H9 (cell line): ENCODE results near the gene ERC1. TPM values are rescaled to one million over a fixed set of nuclear protein-coding genes. Genes with fewer than 3 reads are reported as not detected.

Experiments used
- DNase-seq: peaks from one replicate; pipeline ENCODE4 v3.0.0-alpha.2; 2017
- H2AFZ ChIP-seq: one replicate; pipeline ENCODE4 v1.6.1; 2013; ENCODE audit warnings: mild to moderate bottlenecking, low read length, control low read depth, moderate library complexity
- H2AK5ac ChIP-seq: 2 replicates; pipeline ENCODE4 v1.6.1; 2013; ENCODE audit warnings: low read length, control low read depth, mixed read lengths; ENCODE audit not compliant: insufficient read length
- H2BK120ac ChIP-seq: one replicate; pipeline ENCODE4 v1.6.1; 2013; ENCODE audit warnings: low read depth, mild to moderate bottlenecking, low read length, control low read depth, inconsistent platforms; ENCODE audit not compliant: poor library complexity, severe bottlenecking
- H2BK12ac ChIP-seq: 2 replicates; pipeline ENCODE4 v1.6.1; 2013; ENCODE audit warnings: low read length, control low read depth, mixed read lengths, low read depth; ENCODE audit not compliant: insufficient read length
- H2BK15ac ChIP-seq: 2 replicates; pipeline ENCODE4 v1.6.1; 2013; ENCODE audit warnings: low read depth, low read length, control low read depth
- H2BK20ac ChIP-seq: one replicate; pipeline ENCODE4 v1.6.1; 2013; ENCODE audit warnings: low read depth, mild to moderate bottlenecking, low read length, control low read depth, inconsistent platforms; ENCODE audit not compliant: poor library complexity, severe bottlenecking
- H2BK5ac ChIP-seq: 2 replicates; pipeline ENCODE4 v1.6.1; 2013; ENCODE audit warnings: low read length, control low read depth, mixed read lengths; ENCODE audit not compliant: insufficient read length
- H3K14ac ChIP-seq: 2 replicates; pipeline ENCODE4 v1.6.1; 2013; ENCODE audit warnings: low read length, control low read depth; ENCODE audit not compliant: insufficient read depth
- H3K18ac ChIP-seq: 2 replicates; pipeline ENCODE4 v1.6.1; 2013; ENCODE audit warnings: low read depth, mild to moderate bottlenecking, mixed read lengths, low read length, control low read depth; ENCODE audit not compliant: insufficient read length
- H3K23ac ChIP-seq: 2 replicates; pipeline ENCODE4 v1.6.1; 2013; ENCODE audit warnings: low read length, control low read depth, mixed read lengths, low read depth; ENCODE audit not compliant: insufficient read length
- H3K23me2 ChIP-seq: 2 replicates; pipeline ENCODE4 v1.6.1; 2013; ENCODE audit warnings: low read depth, mild to moderate bottlenecking, mixed read lengths, low read length, control low read depth; ENCODE audit not compliant: insufficient read length, poor library complexity, severe bottlenecking
- H3K27ac ChIP-seq: 2 replicates; pipeline ENCODE4 v1.5.1; 2013; ENCODE audit warnings: low read length, control low read depth, mixed read lengths, low read depth; ENCODE audit not compliant: insufficient read length
- H3K27me3 ChIP-seq: 2 replicates; pipeline ENCODE4 v1.6.1; 2013; ENCODE audit warnings: low read length, control low read depth, inconsistent platforms; ENCODE audit not compliant: insufficient read depth
- H3K4ac ChIP-seq: 2 replicates; pipeline ENCODE4 v1.6.1; 2013; ENCODE audit warnings: low read depth, mild to moderate bottlenecking, control low read depth, inconsistent platforms, low read length, moderate library complexity
- H3K4me1 ChIP-seq: 2 replicates; pipeline ENCODE4 v1.6.1; 2013; ENCODE audit warnings: low read length, control low read depth, inconsistent platforms; ENCODE audit not compliant: insufficient read depth
- H3K4me2 ChIP-seq: 2 replicates; pipeline ENCODE4 v1.6.1; 2013; ENCODE audit warnings: low read length, control low read depth, mixed read lengths; ENCODE audit not compliant: insufficient read length, insufficient read depth
- H3K56ac ChIP-seq: 2 replicates; pipeline ENCODE4 v1.6.1; 2013; ENCODE audit warnings: low read depth, mild to moderate bottlenecking, mixed read lengths, low read length, control low read depth; ENCODE audit not compliant: insufficient read length
- H3K79me1 ChIP-seq: 2 replicates; pipeline ENCODE4 v1.6.1; 2013; ENCODE audit warnings: low read depth, mild to moderate bottlenecking, moderate library complexity, low read length, control low read depth, inconsistent platforms; ENCODE audit not compliant: insufficient read depth, poor library complexity, severe bottlenecking
- H3K79me2 ChIP-seq: 2 replicates; pipeline ENCODE4 v1.6.1; 2013; ENCODE audit warnings: low read length, control low read depth, inconsistent platforms; ENCODE audit not compliant: insufficient read depth
- H3K9ac ChIP-seq: 2 replicates; pipeline ENCODE4 v1.6.1; 2013; ENCODE audit warnings: low read length, control low read depth, mixed read lengths; ENCODE audit not compliant: insufficient read length; ENCODE audit errors: extremely low read depth
- H3K9me3 ChIP-seq: one replicate; pipeline ENCODE4 v1.6.1; 2013; ENCODE audit warnings: low read depth, low read length, inconsistent platforms; ENCODE audit not compliant: control insufficient read depth
- H3T11ph ChIP-seq: one replicate; pipeline ENCODE4 v1.6.1; 2013; ENCODE audit warnings: mild to moderate bottlenecking, low read length, control low read depth, inconsistent platforms
- H4K20me1 ChIP-seq: one replicate; pipeline ENCODE4 v1.6.1; 2013; ENCODE audit not compliant: control insufficient read depth, insufficient read length, insufficient read depth
- H4K5ac ChIP-seq: 2 replicates; pipeline ENCODE4 v1.6.1; 2013; ENCODE audit warnings: low read depth, mild to moderate bottlenecking, mixed read lengths, low read length, control low read depth; ENCODE audit not compliant: insufficient read length
- H4K8ac ChIP-seq: replicated peaks from 2 replicates; pipeline ENCODE4 v1.6.1; 2013; ENCODE audit warnings: low read length, control low read depth, mixed read lengths, low read depth; ENCODE audit not compliant: insufficient read length
- H4K91ac ChIP-seq: 2 replicates; pipeline ENCODE4 v1.6.1; 2013; ENCODE audit warnings: low read depth, mild to moderate bottlenecking, moderate library complexity, mixed read lengths, low read length, control low read depth; ENCODE audit not compliant: insufficient read length
- H3K27ac Mint-ChIP-seq, 3 experiments: 2 replicates in 2 of 3; 3 replicates in 1 of 3; pipeline ENCODE4 v1.8.0; 2020 to 2021; ENCODE audit warnings: mixed read lengths in 3 of 3, mild to moderate bottlenecking in 1 of 3, moderate library complexity in 1 of 3
- H3K27me3 Mint-ChIP-seq: 2 replicates; pipeline ENCODE4 v1.8.0; 2021; ENCODE audit warnings: low read depth, mild to moderate bottlenecking, moderate library complexity, mixed read lengths
- H3K36me3 Mint-ChIP-seq, 3 experiments: 2 replicates in 2 of 3; 3 replicates in 1 of 3; pipeline ENCODE4 v1.8.0; 2020 to 2021; ENCODE audit warnings: low read depth in 3 of 3, mixed read lengths in 3 of 3; ENCODE audit not compliant: insufficient read depth in 1 of 3
- H3K4me1 Mint-ChIP-seq, 2 experiments: 2 replicates each; pipeline ENCODE4 v1.8.0; 2020; ENCODE audit warnings: mixed read lengths in 2 of 2
- H3K4me3 Mint-ChIP-seq, 2 experiments: 2 replicates in 1 of 2; 3 replicates in 1 of 2; pipeline ENCODE4 v1.8.0; 2020 to 2021; ENCODE audit warnings: mild to moderate bottlenecking in 2 of 2, mixed read lengths in 2 of 2, moderate library complexity in 1 of 2
- H3K9me3 Mint-ChIP-seq, 2 experiments: 2 replicates in 1 of 2; 3 replicates in 1 of 2; pipeline ENCODE4 v1.8.0; 2020; ENCODE audit warnings: mild to moderate bottlenecking in 2 of 2, mixed read lengths in 2 of 2, moderate library complexity in 1 of 2
- CTCF ChIP-seq: fragments of 200-600 bp; sonication (generic); conservative IDR thresholded peaks from 3 replicates; pipeline ENCODE4 v1.8.0; 2021; ENCODE audit warnings: antibody characterized with exemption, mild to moderate bottlenecking
- WGBS: extraction: QIAGEN DNeasy Blood & Tissue Kit; methylation state at CpG from one replicate; pipeline ENCODE4 v1.1.7; 2013; ENCODE audit warnings: missing lambda C conversion rate, low lambda C conversion rate, mixed read lengths; ENCODE audit not compliant: insufficient read length; ENCODE audit errors: extremely low coverage; 5-methylcytosine and 5-hydroxymethylcytosine counted together
- total RNA-seq: library from RNA; stranded (reverse); gene quantifications from 2 replicates; pipeline ENCODE4 v1.2.1, GENCODE V29; 2021

The ERC1 gene
- total RNA-seq, 1 experiment from 2014 or later = 51.2 TPM

GRCh38 chr12:1290716-1291115 is 299.7 kb downstream of the ERC1 start:
- WGBS = no CpG with 5 or more reads among the region's 3 CpGs

More at GRCh38 chr12:1290716-1291115, 299.7 kb downstream of the ERC1 start:
- H3K9me3 ChIP-seq = no peaks in the 10 kb centered on the region
- TF ChIP-seq CTCF = no peak
- no peaks in the 10 kb centered on the region for H3K4me1 ChIP-seq
- no peaks in the 10 kb centered on the region for H3K79me1 ChIP-seq
- H4K91ac ChIP-seq = no peak overlapping the region
- no peak overlapping the region for H2AFZ ChIP-seq
- H4K5ac ChIP-seq = no peak overlapping the region
- Mint-ChIP-seq H3K4me1 (peaks cover 6% of the 10 kb centered on the region in 2 experiments; a peak in 2 of 4 replicates), H3K36me3 (peaks cover 0 to 9% (median 3%) of the 10 kb centered on the region in 3 experiments; a peak in 6 of 7 replicates), H3K4me3 (no peak overlapping the region), H3K9me3 (no peaks in the 10 kb centered on the region), H3K27me3 (no peaks in the 10 kb centered on the region), H3K27ac (no peak overlapping the region)
- no peak overlapping the region for H2BK20ac ChIP-seq
- H3K27me3 ChIP-seq = no peaks in the 10 kb centered on the region
- no peaks in the 10 kb centered on the region for H3K23me2 ChIP-seq
- DNase-seq = no peak
- H2BK120ac ChIP-seq = no peak overlapping the region
- no peak overlapping the region for H3K14ac ChIP-seq
- H4K20me1 ChIP-seq = no peaks in the 10 kb centered on the region
- H2BK5ac ChIP-seq = no peak overlapping the region
- H3K23ac ChIP-seq = no peak overlapping the region
- H2AK5ac ChIP-seq = no peak overlapping the region
- H3T11ph ChIP-seq = no peak overlapping the region
- no peak overlapping the region for H2BK12ac ChIP-seq
- no peak overlapping the region for H3K9ac ChIP-seq
- no peak overlapping the region for H4K8ac ChIP-seq
- no peak overlapping the region for H3K4me2 ChIP-seq
- H3K27ac ChIP-seq = no peak overlapping the region
- no peak overlapping the region for H2BK15ac ChIP-seq
- no peak overlapping the region for H3K56ac ChIP-seq
- no peaks in the 10 kb centered on the region for H3K79me2 ChIP-seq
- H3K18ac ChIP-seq = no peak overlapping the region
- no peak overlapping the region for H3K4ac ChIP-seq
